UCSD-AML1 (cell line): ENCODE measurements around the gene RERE.
"Not testable (repeated sequence)": the region's sequence is repeated elsewhere in the genome, so short reads cannot be mapped to it uniquely, and the experiment has no call there.

Experiments
- DNase-seq: peaks from one replicate; lab custom pipeline; 2025; ENCODE audit not compliant: unreplicated experiment; lab: John Stamatoyannopoulos, UW

RERE gene

DNA sequence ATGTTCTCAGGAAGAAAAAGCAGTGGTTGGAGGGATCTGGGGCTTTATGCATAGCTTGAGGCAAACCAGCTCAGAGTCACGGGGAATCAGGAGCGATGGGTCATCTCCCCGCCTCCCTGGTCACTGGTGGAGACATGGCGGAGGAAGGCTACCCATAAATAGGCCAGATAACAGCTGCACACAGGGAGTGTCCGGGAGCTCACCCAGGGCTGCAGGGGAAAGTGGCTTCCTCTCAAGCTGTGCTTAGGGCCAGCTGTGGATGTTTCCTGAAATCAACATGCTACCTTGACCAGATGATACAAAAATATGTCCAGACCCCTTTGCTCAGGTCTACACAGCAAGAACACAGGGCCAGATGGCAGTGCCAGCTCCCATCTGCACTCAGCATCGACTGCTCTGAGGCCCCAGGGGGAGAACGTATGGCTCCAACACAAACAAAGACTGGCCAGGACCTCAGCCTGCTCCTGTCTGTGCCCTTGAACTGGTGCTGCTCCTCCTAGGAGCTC is 27.1 kb upstream of the RERE start:
- DNase-seq = no peak

DNA sequence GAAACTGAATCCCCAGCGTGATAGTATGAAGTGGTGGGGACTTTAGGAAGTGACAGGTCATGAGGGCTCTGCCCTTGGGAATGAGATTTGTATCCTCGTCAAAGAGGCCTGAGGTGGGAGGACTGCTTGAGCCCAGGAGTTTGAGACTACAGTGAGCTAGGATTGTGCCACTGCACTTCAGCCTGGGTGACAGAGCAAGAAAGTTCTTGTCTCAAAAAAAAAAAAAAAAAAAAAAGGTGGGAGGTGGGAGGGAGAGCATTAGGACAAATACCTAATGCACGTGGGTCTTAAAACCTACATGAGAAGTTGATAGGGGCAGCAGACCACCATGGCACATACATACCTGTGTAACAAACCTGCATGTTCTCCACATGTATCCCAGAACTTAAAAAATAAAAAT is 24.0 kb upstream of the RERE start:
- DNase-seq = no peak

DNA sequence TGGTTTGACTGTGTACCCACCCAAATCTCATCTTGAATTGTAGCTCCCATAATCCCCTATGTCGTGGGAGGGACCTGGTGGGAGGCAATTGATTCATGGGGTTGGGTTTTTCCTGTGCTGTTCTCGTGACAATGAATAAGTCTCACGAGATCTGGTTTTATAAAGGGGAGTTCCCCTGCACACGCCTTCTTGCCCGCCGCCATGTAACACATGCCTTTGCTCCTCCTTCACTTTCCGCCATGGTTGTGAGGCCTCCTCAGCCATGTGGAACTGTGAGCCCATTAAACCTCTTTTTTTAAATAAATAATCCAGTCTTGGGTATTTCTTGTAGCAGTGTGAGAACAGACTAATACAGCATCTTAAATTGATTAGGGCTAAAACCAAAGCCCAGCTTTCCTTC is 22.6 kb upstream of the RERE start:
- DNase-seq = no peak

DNA sequence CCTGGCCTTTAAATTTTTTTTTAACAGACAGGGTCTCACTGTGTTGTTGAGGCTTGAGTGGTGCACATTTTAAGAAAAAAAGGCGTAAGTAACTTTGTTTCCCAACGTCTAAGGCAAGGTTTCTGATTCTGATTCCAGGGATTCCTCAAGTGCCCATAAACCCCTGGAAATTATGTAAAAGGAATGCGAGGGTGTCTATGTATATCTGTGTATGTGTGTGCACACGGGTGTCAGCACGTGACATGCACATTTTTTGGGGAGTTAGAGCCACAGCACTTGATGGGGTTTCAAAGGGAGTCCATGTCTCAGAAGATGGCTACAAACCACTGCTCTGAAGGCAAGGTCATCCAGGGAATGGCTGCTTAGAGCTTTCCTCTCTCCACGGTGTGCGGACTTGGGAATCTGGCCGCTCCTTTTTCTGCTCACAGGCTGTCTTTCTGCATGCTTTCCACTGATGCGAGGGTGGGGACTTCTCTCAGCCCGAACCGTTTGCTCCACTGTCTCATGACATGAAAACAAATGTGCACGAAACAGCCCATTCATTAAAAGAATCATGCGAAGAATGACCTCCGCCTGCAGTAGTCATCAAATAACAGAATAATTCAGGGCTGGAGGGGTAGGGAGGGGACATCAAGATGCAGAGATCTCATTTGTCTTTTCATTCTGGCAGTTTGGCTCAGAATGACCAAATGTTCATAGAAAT is 18.7 kb upstream of the RERE start:
- no peak for DNase-seq

DNA sequence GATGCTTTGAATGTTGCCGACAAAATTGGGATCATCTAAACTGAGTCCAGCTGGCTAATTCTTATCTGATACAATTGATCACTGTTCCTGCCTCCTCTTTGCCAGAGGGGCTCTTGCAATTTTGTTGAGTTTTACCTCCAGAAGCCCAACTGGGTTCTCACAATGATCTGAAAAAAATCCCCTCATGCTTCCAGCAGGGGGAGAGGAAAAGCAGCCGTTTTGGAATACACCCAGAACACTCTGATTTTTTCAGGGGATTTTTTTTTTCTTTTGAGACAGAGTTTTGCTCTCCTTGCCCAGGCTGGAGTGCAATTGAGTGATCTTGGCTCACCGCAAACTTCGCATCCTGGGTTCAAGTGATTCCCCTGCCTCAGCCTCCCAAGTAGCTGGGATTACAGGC is 13.9 kb upstream of the RERE start:
- no peak for DNase-seq

DNA sequence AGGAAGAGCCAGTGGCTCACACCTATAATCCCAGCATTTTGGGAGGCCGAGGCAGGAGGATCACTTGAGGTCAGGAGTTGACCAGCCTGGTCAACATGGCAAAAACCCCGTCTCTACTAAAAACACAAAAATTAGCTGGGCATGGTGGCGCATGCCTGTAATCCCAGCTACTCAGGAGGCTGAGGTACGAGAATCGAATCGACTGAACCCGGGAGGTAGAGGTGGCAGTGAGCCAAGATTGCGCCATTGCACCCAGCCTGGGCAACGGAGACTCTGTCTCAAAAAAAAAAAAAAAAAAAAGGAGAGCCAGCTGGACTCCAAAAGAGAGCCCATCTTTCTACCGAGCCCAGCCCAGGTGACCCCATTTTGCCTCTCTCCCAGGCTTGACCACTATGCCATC is 13.3 kb upstream of the RERE start:
- DNase-seq = not testable (repeated sequence)

DNA sequence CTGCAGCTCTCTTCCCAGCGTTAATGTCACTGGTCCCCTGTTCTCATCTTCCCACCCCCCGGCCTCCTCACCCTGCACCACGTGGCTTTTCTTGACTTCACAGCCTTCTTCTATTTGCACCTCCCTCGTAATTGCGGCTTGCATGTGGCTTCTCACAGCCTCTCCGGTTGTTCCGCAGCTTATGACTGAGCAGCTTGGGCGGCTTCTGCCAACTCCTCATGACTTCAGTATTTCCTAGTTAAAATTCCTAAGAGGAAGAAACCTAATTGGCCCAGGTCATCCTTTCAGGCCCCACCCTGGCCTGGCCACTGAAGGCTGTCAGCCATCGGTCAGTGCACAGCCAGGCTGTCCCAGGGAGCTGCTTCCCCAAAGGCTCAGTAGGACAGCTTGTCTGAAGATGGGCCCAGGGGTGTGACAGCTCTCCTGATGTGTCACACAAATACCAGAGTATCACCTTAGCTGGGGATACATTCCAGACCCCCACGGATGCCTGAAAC is 8.6 kb upstream of the RERE start:
- no peak for DNase-seq

DNA sequence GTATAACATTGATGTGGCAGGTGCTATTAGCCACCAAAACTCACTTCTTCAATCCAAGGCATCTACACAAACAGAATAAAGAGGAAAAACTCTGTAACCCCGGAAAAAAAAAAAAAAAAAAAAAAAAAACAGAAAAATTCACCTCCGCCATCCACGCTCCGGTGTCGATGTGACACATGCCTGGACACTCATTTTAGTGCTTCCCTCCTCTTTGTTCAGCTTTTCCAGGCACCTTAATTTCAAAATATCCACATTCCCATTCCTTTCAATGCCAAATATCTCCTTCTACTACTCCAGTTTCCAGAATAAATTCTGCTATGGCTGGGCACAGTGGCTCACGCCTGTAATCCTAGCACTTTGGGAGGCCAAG is 5.8 kb upstream of the RERE start:
- DNase-seq = no peak

DNA sequence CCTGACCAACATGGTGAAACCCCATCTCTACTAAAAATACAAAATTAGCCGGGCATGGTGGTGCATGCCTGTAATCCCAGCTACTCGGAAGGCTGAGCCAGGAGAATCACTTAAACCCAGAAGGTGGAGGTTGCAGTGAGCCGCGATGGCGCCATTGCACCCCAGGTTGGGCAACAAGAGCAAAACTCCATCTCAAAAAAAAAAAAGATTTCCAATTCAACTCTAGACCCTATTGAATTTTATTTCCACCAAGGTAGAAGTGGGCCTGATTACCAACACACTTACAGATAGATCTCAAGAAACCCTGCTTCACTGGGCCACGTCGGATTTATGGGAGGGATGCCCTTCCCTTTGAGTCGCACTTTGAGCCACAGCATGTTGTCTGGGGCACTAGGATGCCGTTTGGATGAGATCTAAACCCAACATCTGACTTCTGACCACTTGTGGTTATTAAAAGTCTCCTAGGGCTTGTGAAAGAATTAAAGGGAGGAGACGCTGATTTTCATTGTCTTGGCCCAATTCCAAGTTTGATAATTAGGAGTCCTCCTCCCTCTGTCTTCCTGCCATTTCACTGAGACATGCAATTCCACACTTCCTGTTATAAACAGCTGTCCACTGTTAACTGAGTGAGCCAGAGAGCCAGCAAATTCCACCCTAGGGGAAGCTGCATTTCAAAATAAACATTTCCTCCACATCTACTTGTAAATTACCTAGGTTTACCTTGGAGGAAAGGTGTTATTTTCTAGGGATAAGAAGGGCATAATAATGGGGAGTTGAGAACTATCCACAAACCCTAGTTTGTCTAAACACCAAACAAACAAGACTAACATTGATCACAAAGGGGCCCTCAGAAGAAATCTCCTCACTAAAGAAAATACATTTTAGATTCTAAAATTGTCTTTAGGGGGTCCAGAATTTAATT is 5.2 kb upstream of the RERE start:
- no peak for DNase-seq

DNA sequence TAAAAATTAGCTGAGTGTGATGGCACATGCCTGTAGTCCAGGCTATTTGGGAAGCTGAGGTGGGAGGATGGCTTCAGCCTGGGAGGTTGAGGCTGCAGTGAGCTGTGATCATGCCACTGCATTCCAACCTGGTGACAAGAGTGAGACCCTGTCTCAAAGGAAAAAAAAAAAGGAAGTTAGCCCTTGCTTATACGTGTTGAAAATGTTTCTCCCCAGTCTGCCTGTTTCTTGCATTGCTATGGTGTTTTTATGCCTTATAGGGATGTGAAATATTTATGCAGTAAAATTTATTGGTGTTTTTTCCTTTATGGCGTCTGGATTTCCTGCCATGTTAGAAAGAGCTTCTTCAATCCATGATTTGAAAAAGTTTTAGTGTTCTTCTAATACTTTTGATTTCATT is 3.6 kb upstream of the RERE start:
- DNase-seq = no peak

DNA sequence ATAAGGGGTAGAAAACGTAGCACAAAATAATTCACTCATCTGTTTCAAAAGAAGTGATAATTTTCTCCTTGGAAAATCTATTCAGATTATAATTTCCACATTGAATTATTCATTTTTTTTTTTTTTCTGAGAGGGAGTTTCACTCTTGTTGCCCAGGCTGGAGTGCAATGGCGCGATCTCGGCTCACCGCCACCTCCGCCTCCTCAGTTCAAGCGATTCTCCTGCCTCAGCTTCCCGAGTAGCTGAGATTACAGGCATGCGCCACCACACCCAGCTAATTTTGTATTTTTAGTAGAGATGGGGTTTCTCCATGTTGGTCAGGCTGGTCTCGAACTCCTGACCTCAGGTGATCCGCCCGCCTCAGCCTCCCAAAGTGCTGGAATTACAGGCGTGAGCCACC is 1.3 kb upstream of the RERE start:
- DNase-seq = not testable (repeated sequence)

DNA sequence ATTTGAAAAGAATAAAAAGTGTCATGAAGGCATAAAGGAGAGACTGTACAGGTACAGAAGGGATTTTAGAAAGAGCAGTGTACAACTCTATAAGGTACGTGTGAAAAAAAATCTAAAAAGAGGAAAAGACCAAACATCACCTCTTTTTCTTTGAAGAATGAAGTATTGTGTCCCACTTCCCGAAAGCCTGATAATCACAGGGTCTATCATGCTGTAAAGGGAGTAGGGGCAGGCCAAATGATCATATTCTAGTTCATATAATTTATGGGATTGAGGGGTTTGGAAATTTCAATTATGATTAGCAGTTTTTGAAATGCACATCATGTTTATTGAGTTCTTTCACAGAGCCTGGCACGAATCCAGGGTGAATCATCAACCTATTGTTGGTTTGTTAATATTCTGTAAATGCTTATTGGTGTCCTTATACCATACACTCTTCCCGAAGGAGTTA is 910 bp upstream of the RERE start:
- no peak for DNase-seq

DNA sequence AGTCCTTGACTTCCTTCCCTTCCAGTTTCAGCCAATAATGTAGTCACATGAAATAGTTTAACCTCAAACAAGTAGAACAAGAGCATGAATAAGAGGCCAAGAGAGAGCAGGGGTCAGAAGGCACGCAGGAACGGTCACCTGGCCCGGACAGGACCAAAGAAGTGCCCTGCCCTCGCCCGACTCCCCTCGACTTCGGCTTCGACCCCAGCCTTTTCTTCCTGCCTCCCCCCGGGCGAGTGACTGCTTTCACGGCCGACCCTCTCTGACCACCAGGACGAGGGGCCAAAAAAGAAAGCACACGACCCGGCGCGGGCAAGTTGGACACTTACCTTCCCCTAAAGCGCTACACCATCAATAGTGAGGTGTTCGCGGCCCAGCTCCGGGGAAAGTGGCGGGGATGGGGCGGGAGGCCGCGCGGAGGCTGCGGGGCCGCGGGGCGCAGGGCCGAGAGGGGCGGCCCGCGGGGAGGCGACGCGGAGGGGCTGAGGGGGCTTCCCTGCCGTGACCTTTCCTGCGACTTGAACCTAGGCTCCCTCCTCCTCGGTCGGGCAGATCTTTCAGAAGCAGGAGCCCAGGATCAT is 519 bp downstream of the RERE start:
- peak; percentile 42 for DNase-seq

DNA sequence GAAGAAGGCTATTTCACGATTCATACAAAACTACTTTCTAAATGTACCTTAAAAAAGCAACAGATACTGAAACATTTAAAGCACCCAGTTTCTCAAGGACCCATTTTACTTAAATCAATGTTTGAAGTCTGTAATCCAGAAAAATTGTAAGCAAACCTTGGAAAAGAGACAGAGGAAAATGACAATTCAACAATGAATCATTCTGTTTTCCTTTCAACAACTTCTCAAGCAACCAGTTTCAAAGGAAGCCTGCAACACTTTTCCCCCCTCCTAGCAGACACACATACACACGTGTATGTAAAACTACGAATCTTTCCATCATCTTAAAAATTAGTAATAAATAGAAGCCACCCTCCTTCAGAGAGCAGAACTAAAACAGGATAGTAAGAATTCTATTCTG is 1.2 kb downstream of the RERE start:
- DNase-seq = no peak

DNA sequence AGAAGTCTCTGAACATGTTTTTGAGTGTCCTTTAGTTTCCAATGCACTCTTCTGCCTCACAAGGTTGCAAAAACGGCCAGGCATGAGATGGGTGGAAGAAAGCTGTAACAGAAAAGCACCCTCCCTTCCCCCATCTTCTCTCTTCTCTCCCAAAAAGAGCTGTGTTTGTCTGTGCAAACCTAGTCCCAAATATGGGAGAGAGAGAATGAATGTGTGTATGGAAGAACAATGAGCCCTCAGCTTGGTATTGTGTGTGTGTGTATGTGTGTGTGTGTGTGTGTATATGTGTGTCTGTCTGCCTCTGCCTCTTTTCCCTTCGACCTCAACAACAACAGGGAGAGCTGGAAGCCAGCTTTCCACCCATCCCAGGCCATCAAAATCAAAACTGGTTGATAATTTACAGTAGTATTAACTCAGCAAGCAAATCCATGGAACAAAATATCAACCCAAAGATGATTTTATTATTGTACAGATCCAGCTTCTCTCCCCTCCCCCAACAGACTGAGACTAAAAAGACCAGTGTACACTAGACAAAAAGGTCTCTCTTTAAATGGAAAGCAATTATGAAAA is 1.8 kb downstream of the RERE start:
- no peak for DNase-seq

DNA sequence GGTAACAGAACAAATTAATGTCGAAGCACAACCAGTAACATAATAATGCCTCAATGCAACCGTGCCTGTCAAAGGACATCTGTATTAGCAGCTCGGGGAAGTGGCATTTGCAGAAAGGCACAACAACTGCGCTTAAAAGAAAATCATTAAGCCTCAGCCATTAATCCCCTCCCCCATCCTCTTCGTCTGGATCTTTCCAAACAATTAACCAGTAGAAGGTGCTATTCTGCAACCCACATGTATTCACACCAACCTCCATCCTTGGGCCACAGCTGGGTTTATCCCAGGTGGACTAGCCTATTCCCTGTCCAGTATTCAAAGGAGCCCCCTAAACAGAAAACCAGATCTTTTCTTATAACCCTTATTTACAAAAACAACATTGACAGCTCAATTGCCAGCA is 2.6 kb downstream of the RERE start:
- no peak for DNase-seq

DNA sequence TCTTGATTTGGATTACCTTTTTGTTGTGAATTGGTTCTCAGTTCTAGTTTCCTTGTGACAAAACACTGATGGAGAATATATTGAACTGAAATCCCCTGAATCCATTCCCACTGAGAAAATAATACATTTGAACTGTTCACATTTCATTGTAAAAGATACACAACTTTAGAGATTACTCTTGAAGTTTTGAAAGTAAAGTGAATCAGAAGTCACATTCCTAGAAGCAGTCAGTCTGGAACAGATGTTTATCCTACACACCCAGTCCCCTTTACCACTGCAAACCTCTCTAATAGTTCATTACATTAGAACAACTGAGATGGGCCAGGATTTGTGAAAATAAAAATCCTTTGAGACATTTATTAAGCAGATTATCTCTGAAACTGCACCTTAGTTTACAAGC is 3.4 kb downstream of the RERE start:
- no peak for DNase-seq

DNA sequence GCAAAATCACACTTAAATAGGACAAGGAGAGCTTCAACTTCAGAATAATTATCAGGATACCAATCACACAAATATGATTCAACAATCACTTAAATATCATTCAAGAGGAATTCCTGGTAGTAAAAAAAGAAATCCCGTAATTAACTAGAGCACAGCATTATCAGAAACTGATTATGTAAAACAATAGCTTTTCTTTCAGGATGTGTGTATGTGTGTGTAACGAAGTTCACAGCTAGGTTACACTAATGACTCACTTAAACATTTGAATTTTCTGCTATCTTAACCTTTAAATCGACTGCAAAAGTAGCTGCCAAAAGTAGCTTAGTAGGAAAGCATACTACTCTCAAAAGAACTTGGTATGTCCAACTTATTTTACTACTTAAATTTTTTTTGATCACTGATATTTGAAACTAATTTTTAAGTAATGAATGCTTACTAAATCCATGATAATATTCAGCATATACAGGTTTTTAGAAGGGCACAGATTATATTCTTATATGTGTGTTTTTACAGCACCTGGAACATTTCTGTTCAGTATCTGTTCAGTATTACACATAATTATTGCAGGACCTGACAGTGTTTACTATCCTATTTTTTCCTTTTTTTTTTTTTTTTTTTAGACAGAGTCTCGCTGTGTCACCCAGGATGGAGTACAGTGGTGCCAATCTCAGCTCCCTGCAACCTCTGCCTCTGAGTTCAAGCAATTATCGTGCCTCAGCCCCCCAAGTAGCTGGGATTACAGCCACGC is 4.2 kb downstream of the RERE start:
- DNase-seq = no peak

DNA sequence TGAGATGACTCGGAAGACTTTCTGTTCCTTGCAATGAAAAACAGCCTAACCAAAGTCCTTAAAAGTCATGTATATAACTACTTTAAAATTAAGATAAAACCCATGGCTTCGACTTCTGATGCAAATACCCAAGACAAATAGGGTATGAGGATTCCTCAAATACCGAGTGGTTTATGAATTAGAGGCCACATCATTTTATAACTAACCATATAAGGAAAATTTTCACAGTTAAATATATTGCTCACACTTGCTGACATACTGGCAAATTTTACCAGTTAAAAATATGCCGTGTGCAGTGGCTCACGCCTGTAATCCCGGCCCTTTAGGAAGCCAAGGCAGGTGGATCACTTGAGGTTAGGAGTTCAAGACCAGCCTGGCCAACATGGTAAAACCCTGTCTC is 5.4 kb downstream of the RERE start:
- DNase-seq = no peak

DNA sequence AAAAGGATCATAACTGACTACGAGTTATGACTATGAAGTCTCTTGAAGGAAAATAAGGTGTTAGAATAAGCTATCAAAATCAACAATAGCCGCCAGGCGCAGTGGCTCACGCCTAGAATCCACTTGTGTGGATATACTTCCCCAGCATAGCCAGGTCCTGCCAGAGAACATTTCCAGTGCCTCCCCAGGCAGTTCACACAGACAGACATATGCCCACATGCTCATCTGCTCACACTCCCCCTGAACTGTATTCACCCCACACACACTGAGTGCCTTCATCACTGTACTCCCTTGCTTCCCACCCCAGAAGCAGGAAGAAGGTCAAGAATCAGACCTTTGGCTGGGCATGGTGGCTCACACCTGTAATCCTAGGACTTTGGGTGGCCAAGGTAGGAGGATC is 6.5 kb downstream of the RERE start:
- no peak for DNase-seq

DNA sequence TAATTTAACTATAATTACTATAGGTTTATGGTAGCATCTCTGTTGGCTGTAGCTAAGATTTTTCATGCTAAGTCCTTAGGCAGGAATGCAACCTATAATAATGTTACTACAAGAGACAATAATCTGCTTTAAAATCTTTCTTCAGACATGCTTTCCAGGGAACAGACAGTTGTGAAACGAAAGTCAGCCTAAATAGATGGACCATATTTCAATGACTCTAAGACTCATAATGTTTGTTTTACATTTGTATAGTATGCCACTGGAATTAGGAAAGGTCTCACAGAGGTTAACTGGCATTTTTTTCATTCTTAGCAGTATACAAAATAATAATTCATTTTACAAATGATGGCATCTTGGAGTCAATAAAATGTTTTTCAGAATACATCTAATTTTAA is 8.1 kb downstream of the RERE start:
- no peak for DNase-seq
